GM18868 (cell line): Measurements from ENCODE around the gene NOXO1.
A peak's percentile ranks its signal among the peaks of the same experiment; 100 is the strongest.

ENCODE experiments used
- ATAC-seq: cut with Tn5 transposase; IDR thresholded peaks from one replicate; pipeline ENCODE4 v1.9.1; 2021; ENCODE audit warnings: mild to moderate bottlenecking, moderate library complexity; ENCODE audit not compliant: unreplicated experiment

Gene NOXO1

DNA sequence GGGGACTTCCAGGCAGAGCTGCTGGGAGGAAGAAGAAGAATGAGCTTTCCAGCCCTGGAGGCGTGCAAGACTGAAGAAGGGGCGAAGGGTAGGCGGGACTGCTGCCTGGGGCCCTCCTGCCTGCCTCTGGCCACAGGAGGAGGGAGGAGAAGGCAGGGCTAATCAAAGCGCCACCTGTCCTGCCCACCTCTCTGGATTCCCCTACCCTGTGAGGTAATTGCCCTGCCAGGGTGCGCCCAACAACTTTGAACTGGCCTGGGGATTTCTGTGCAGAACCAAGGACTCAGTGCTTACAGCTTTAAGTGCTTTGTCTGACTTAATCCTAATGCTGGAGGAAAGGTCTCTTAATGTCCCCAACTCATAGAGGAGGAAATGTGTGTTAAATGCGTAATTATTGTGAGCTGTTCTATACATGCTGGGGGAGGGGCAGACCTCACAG lies at the start of gene NOXO1:
NOXO1 (minus strand) TSS at position 72 of the 439 bp plus-strand sequence. CDS start 290 bp downstream, outside the sequence.
- no peak for ATAC-seq

- no peak for ATAC-seq
These were observed 48.8 kb upstream of the NOXO1 start for GRCh38 chr16:2030036-2030435.

DNA sequence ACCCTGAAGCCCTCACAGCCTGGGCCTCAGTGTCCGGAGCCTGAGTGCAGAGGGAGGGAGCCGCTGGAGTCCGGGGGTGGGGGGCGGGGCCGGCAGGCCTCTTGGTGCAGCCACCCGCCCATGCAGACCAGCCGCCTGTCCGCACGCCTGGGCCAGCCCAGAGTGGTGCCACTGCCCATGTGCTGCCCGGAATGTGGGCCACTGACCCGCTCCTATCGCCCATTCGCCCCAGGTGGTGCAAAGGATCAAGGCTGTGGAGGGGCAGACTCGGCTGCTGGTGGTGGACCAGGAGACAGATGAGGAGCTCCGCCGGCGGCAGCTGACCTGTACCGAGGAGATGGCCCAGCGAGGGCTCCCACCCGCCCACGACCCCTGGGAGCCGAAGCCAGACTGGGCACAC lies 48.1 kb upstream of the NOXO1 start:
- ATAC-seq, result no peak

GRCh38 chr16:2028620-2029220 lies 47.5 kb upstream of the NOXO1 start:
- ATAC-seq, result no peak

- no peak for ATAC-seq
These were observed 46.9 kb upstream of the NOXO1 start for GRCh38 chr16:2028146-2028545.

GRCh38 chr16:2027024-2028010 lies 46.0 kb upstream of the NOXO1 start:
- no peak for ATAC-seq

DNA sequence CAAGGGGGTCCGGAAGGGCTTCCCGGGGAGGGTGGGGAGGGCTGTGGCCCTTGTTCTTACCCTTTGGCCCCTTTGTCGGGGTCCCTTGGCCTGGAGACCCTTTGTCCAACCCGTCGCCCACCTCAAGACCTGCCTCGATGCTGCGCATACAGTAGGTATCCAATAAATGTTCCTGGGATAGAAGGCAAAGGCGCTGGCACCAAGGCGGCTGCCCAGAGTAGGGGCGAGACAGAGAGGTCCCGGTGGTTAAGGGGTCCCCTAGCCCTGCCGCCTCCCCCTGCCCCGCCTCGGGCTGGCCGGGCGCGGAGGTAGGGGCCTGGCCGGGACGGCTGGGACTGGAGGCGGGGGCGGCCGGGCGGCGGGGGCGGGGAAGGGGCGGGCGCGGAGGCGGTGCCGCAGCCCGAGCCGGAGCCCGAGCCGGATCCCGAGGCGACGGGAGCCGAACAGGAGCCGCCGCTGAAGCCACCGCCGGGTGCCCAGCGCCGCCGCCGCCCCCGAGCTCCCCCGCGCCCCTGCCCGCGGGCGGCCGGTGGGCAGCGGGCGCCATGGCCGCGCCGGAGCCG lies 45.3 kb upstream of the NOXO1 start, which contains the start of gene NHERF2:
NHERF2 (plus strand) TSS at position 442 of the 563 bp plus-strand sequence; CDS start at position 546, 104 bp downstream.
- ATAC-seq, result no peak

GRCh38 chr16:2025878-2026460 lies 44.7 kb upstream of the NOXO1 start:
- ATAC-seq, result no peak

DNA sequence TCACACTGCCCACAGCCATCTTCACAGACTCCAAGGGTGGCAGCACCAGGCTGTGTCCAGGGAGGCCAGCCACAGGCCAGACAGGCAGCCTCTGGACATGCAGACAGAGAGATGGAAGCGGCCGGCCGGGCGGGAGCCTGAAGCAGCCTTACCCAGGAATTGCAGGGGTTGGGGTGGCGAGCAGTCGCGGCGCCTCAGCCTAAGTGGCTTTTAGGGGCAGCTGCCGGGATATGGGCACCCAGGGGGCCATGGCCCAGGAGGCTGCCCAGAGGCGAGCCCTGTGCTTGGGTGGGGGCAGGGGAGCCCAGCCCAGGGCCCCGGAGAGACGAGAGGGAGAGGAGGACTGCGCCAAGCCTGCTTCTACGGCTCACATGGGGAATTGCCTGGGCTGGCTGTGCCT lies 44.0 kb upstream of the NOXO1 start:
- ATAC-seq, result no peak

GRCh38 chr16:2024032-2024420 lies 42.8 kb upstream of the NOXO1 start:
- no peak for ATAC-seq

DNA sequence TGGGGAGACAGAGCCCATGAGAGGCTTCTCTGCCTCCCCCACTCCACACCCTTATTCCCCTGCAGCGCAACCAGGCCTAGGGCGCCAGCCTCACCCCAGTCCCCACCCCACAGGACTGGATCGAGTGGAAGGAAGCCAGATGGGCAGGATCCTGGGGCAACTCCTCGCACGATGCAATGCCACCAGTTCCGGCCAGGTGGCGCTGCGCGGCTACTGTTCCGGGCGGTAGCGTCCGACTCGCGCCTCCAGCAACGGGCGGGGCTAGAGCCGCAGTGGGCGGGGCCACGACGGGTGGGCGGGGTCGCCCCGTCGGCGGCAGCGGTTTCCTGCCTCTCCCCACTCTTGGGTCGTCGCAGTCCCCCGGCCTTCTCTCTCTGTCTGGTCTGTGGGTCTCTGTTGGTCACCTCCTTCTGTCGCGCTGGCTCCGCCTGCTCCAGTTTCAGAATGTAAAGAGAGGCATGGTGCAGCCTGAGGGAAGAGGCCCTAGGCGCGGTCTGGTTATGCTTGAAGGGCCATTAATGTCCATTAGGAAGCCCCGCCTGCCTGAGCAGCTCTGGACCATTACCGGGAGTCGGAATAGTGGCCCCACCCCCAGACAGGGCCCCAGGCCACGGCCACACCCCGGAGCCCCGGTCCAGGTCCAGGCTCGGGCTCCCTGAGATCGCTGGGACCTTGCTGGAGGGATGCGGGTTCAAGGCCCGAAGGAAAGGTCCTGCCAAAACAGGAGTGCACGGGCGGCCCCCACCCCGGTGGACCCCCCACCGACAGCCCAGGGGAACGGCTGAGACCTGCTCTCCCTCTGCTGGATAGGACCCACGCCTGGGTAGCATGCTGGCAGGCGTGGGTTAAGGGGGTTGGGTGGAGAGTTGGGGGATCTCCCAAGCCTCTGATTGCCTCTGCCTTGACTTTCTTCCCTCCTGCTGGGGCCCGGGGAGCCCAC lies 42.1 kb upstream of the NOXO1 start:
- ATAC-seq, result peak; percentile 73

GRCh38 chr16:2022723-2023091 lies 41.4 kb upstream of the NOXO1 start:
- no peak for ATAC-seq

DNA sequence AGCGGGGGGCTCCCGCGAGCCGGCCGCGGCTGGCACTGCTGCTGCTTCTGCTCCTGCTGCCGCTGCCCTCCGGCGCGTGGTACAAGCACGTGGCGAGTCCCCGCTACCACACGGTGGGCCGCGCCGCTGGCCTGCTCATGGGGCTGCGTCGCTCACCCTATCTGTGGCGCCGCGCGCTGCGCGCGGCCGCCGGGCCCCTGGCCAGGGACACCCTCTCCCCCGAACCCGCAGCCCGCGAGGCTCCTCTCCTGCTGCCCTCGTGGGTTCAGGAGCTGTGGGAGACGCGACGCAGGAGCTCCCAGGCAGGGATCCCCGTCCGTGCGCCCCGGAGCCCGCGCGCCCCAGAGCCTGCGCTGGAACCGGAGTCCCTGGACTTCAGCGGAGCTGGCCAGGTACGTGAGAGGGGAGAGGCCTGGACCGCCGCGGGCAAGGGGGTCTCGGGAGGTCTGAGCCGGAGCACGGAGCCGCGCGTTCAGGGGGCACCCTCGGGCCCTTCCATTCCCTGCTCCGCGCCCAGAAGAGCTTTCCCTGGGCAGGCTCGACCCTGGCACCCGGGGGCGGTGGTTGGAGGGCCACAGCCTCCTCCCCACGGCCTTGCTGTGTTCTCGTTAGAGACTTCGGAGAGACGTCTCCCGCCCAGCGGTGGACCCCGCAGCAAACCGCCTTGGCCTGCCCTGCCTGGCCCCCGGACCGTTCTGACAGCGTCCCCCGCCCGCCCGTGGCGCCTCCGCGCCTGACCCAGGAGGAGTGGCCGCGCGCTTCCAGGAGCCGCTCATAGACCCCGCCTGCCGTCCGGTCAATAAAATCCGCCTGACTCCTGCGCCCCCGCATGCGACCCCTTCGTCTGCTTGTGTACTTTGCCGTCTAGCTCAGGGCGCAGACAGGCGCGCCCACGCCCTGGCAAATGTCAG lies 38.9 kb upstream of the NOXO1 start:
- ATAC-seq, result no peak

DNA sequence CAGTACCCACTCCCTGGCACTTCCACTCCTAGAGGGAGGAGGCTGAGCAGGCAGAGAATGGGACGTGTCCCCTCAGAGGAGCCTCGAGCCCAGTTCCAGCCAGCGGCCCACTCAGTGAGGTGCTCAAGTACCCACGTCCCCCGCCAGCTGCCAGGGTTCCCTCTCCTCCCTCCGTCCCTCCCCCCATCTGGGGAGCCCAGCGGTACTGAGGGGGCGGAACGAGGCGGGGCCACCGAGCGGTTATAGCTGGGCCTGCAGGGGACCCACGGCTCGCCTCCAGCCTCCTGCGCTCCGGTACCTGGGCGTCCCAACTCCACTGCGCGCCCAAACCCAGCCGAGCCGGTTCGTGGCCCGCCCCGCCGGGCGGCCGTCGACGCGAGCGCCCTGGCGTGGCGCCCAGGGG lies 38.2 kb upstream of the NOXO1 start, which contains the start of gene NPW:
NPW (plus strand) TSS at position 268 of the 403 bp plus-strand sequence.
- no peak for ATAC-seq

DNA sequence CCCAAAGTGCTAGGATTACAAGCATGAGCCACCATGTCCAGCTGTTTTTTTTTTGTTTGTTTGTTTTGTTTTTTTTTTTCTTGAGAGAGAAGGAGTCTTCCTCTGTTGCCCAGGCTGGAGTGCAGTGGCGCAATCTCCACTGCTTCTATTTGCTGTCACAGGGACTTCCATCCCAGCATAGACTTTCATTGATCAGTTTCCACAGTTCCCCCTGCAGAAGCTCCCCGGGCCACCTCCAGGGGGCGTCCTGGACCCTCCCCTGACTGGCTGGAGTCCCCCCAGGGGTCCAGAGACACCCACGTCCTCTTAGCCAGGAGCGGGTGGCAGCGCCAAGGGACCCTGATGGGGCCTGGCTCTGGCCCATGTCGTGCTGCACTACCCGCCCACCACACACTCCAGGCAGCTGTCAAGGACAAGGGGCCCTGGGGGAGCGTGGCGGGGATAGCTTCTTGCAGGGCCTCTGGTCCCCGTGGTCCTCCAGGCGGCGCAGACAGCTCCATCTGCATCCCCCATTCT lies 35.2 kb upstream of the NOXO1 start:
- no peak for ATAC-seq

DNA sequence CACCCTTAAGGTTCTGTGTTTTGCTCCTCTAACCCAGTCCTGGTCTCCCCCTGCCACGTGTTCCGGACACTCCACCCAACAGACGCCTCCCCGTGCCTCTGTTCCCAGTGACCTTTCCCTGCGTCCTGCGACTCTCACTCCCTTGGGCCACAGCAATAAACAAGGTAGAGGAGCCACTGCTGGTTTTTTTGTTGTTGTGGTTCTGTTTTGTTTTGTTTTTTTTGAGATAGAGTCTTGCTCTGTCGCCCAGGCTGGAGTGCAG lies 34.6 kb upstream of the NOXO1 start:
- no peak for ATAC-seq

GRCh38 chr16:2015117-2015946 lies 34.1 kb upstream of the NOXO1 start:
- ATAC-seq, result no peak

DNA sequence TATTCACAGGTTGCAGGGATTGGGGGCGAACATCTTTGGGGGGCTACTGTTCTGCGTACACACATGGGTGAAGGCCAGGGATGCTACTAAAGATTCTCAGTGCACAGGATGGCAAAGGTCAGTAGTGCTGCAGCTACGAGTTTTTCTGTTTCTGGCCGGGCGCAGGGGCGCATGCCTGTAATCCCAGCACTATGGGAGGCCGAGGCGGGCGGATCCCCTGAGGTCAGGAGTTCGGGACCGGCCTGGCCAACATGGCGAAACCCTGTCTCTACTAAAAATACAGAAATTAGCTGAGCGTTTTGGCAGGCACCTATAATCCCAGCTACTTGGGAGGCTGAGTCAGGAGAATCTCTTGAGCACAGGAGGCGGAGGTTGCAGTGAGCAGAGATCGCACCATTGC lies 32.3 kb upstream of the NOXO1 start:
- ATAC-seq, result no peak
